Loucy (cell line): Measurements from ENCODE around the gene CARS2.

Source experiments
- EZH2phosphoT487 ChIP-seq: fragments of 200-600 bp; IDR thresholded peaks from 2 replicates; pipeline ENCODE4 v1.6.1; 2018; ENCODE audit warnings: antibody characterized with exemption, mild to moderate bottlenecking, moderate library complexity, borderline replicate concordance
- TF ChIP-seq, protein P1 (sequence below): fragments of 200-600 bp; sonication (generic); conservative IDR thresholded peaks from 2 replicates; pipeline ENCODE4 v1.5.1; 2014; ENCODE audit warnings: mild to moderate bottlenecking, antibody characterized with exemption, low read length

DNA sequence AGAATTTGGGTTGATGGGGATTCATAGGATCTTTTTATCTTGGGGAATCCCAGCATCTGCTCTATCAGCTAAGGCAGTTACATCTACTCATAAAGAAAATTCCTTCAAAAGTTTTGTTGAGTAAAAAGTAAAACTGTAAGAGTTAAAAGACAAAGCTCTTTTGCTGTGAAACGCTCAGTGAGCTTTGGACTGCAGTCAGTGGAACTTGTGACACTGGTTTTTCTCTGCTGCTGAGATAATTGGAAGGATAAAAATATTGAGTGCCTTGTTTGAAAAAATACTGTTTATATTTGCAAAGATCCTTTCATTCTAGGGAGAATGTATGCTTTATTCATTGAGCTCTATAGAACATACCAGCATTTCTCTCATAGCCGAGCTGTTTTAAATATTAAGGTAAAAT lies 85.3 kb downstream of the CARS2 start:
- TF ChIP-seq, protein P1, sequence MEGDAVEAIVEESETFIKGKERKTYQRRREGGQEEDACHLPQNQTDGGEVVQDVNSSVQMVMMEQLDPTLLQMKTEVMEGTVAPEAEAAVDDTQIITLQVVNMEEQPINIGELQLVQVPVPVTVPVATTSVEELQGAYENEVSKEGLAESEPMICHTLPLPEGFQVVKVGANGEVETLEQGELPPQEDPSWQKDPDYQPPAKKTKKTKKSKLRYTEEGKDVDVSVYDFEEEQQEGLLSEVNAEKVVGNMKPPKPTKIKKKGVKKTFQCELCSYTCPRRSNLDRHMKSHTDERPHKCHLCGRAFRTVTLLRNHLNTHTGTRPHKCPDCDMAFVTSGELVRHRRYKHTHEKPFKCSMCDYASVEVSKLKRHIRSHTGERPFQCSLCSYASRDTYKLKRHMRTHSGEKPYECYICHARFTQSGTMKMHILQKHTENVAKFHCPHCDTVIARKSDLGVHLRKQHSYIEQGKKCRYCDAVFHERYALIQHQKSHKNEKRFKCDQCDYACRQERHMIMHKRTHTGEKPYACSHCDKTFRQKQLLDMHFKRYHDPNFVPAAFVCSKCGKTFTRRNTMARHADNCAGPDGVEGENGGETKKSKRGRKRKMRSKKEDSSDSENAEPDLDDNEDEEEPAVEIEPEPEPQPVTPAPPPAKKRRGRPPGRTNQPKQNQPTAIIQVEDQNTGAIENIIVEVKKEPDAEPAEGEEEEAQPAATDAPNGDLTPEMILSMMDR: no peak
- no peak for TF ChIP-seq EZH2phosphoT487
